BJ (cell line): Measurements from ENCODE around the gene RGS1. TPM values are rescaled to one million over a fixed set of nuclear protein-coding genes. Genes with fewer than 3 reads are reported as not detected.

Experiments
- CTCF ChIA-PET: fragments of 350-600 bp; formaldehyde crosslinking; extraction: SDS; loops from one replicate; lab custom pipeline; 2021; ENCODE audit warnings: antibody characterized with exemption, inconsistent platforms; lab: Yijun Ruan, JAX
- POLR2A ChIA-PET: fragments of 300-600 bp; sonication (Branson Sonifier 250); formaldehyde crosslinking; extraction: SDS; loops from one replicate; lab custom pipeline; 2021; ENCODE audit warnings: antibody characterized with exemption; lab: Charles Lee
- DNase-seq: peaks from one replicate; pipeline ENCODE4 v3.0.0-alpha.2; 2011; ENCODE audit warnings: low read depth
- H3K27me3 ChIP-seq: 2 replicates; pipeline ENCODE4 v1.6.0; 2011; ENCODE audit warnings: low read length; ENCODE audit not compliant: control insufficient read depth, insufficient read depth
- H3K36me3 ChIP-seq: 2 replicates; pipeline ENCODE4 v1.5.1; 2011; ENCODE audit warnings: low read length; ENCODE audit not compliant: control insufficient read depth, insufficient read depth
- H3K4me3 ChIP-seq: 2 replicates; pipeline ENCODE4 v1.5.1; 2011; ENCODE audit warnings: low read depth, mild to moderate bottlenecking, control low read depth, low read length
- CTCF ChIP-seq: IDR thresholded peaks from 2 replicates; pipeline ENCODE4 v1.5.1; 2011; ENCODE audit warnings: low read depth, mild to moderate bottlenecking, control low read depth, inconsistent platforms, low read length, moderate library complexity; ENCODE audit not compliant: insufficient read depth
- polyA plus RNA-seq: library from polyadenylated mRNA; depleted of rRNA; stranded (reverse); fragments of >200 nt; gene quantifications from 2 replicates; pipeline ENCODE4 v1.2.3, GENCODE V29; 2011; rRNA removed

The RGS1 gene
- polyA plus RNA-seq, 1 experiment, result not detected

GRCh38 chr1:192626366-192627179 lies 51.0 kb downstream of the RGS1 start:
- CTCF ChIA-PET, result no interaction called here
- Histone ChIP-seq H3K27me3 (no peaks in the 10 kb centered on the region), H3K4me3 (no peak overlapping the region), H3K36me3 (no peaks in the 10 kb centered on the region)
- POLR2A ChIA-PET, result no interaction called here
- DNase-seq, result no peak
- TF ChIP-seq CTCF, result no peak

- Histone ChIP-seq H3K27me3 (no peaks in the 10 kb centered on the region), H3K36me3 (no peaks in the 10 kb centered on the region), H3K4me3 (no peak overlapping the region)
- CTCF ChIA-PET, result no interaction called here
- POLR2A ChIA-PET, result no interaction called here
- no peak for TF ChIP-seq CTCF
- DNase-seq, result no peak
These were observed 52.3 kb downstream of the RGS1 start for GRCh38 chr1:192627901-192628300.

- no peaks in the 10 kb centered on the region for H3K36me3 ChIP-seq
- DNase-seq, result no peak
- no peak overlapping the region for H3K4me3 ChIP-seq
- TF ChIP-seq CTCF, result no peak
- ChIA-PET POLR2A (no interaction called here), CTCF (interaction anchor here (0.6 to 0.9 kb wide), 3 partner anchors 18 to 478 kb away, joined by 3 to 5 read pairs (median 4); no protein-coding TSS in a partner anchor)
- no peaks in the 10 kb centered on the region for H3K27me3 ChIP-seq
These were observed 53.0 kb downstream of the RGS1 start for GRCh38 chr1:192628396-192629057.

- ChIA-PET POLR2A (no interaction called here), CTCF (interaction anchor here (0.8 to 0.9 kb wide), 2 partner anchors 19 to 156 kb away, joined by 3 to 5 read pairs; no protein-coding TSS in a partner anchor)
- no peaks in the 10 kb centered on the region for H3K27me3 ChIP-seq
These were observed 54.0 kb downstream of the RGS1 start for GRCh38 chr1:192629612-192630011.

More at GRCh38 chr1:192629612-192630011, 54.0 kb downstream of the RGS1 start:
- no peak overlapping the region for H3K4me3 ChIP-seq
- DNase-seq, result no peak
- TF ChIP-seq CTCF, result no peak
- no peaks in the 10 kb centered on the region for H3K36me3 ChIP-seq

Other genes with a start within 250 kb of the RGS1 start
- not detected in 2 replicates for gene RGS13, start 60.4 kb downstream of the RGS1 start, polyA plus RNA-seq
- gene RGS2, start 233.3 kb downstream of the RGS1 start, polyA plus RNA-seq, result 11.5 and 26.0 TPM in 2 replicates